GM21529 (cell line): ENCODE measurements around the gene TJAP1.

Experiments
- ATAC-seq: cut with Tn5 transposase; IDR thresholded peaks from one replicate; pipeline ENCODE4 v1.9.1; 2021; ENCODE audit not compliant: unreplicated experiment

Gene TJAP1

GRCh38 chr6:43502666-43503065, 25.3 kb downstream of the TJAP1 start:
- no peak for ATAC-seq

- no peak for ATAC-seq
Measured at GRCh38 chr6:43503443-43503842, 26.1 kb downstream of the TJAP1 start.

DNA sequence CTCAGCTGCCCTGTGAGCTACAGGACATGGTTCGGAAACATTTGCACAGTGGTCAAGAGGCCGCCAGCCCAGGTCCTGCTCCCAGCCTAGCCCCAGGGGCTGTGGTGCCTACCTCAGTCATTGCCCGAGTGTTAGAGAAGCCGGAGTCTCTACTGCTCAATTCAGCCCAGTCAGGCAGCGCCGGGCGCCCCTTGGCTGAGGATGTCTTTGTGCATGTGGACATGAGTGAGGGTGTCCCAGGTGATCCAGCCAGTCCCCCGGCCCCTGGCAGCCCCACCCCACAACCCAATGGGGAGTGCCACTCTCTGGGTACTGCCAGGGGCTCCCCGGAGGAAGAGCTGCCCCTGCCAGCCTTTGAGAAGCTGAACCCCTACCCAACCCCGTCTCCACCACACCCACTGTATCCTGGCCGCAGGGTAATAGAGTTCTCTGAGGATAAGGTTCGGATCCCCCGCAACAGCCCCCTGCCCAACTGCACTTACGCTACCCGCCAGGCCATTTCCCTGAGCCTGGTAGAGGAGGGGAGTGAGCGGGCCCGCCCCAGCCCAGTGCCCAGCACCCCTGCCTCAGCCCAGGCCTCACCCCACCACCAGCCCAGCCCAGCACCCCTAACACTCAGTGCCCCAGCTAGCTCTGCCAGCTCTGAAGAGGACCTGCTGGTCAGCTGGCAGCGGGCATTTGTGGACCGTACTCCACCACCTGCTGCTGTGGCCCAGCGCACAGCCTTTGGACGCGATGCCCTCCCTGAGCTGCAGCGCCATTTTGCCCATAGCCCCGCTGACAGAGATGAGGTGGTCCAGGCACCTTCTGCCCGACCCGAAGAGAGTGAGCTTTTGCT, 27.6 kb downstream of the TJAP1 start:
- no peak for ATAC-seq

- no peak for ATAC-seq
Measured at GRCh38 chr6:43505718-43506117, 28.3 kb downstream of the TJAP1 start.

GRCh38 chr6:43506171-43506570, 28.8 kb downstream of the TJAP1 start:
- ATAC-seq: no peak

- peak; percentile 49 for ATAC-seq
Measured at GRCh38 chr6:43506667-43507471, 29.5 kb downstream of the TJAP1 start.

GRCh38 chr6:43508481-43509141, 31.2 kb downstream of the TJAP1 start:
- no peak for ATAC-seq

- peak; percentile 10 for ATAC-seq
Measured at GRCh38 chr6:43509142-43509983, 32.0 kb downstream of the TJAP1 start.

GRCh38 chr6:43509984-43510826, 32.8 kb downstream of the TJAP1 start, which contains the start of gene LRRC73:
TSS of gene LRRC73 (minus strand) at chr6:43510346. CDS start at chr6:43509785, 561 bp downstream.
- peak; percentile 52 for ATAC-seq

DNA sequence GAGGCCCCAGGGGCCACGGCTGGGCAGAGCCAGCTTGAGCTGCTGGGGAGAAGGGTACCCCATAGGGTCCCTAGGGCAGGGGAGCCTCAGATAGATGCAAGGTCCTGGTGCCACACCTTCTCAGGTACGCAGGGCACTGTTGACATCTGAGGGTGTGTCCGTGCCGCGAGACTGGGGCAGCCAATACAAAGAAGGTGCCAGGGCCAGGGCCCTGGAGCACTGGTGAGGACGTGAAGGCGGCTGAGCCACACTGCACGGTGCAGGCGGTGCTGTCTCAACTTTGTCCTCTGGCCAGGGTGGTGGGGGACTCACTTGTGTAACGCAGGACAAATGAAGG, 33.4 kb downstream of the TJAP1 start:
- ATAC-seq: no peak

GRCh38 chr6:43511824-43512415, 34.5 kb downstream of the TJAP1 start:
- no peak for ATAC-seq

GRCh38 chr6:43515808-43516207, 38.4 kb downstream of the TJAP1 start:
- no peak for ATAC-seq

DNA sequence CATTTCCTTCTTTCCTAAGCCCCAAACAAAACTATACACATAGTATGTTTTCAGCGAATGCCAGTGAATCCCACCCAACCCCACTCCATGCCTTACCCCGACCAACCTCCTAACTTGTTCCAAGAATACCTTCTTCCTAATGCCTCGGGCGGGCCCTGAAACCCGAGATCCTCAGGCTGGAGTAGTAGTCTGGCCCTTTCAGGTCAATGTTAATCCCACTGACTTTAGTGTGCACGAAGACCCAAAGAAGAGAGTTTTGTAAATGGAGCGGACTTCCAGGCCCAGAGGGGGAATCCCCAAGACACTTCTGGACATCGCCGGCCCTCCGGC, 39.0 kb downstream of the TJAP1 start:
- ATAC-seq: peak; percentile 4

DNA sequence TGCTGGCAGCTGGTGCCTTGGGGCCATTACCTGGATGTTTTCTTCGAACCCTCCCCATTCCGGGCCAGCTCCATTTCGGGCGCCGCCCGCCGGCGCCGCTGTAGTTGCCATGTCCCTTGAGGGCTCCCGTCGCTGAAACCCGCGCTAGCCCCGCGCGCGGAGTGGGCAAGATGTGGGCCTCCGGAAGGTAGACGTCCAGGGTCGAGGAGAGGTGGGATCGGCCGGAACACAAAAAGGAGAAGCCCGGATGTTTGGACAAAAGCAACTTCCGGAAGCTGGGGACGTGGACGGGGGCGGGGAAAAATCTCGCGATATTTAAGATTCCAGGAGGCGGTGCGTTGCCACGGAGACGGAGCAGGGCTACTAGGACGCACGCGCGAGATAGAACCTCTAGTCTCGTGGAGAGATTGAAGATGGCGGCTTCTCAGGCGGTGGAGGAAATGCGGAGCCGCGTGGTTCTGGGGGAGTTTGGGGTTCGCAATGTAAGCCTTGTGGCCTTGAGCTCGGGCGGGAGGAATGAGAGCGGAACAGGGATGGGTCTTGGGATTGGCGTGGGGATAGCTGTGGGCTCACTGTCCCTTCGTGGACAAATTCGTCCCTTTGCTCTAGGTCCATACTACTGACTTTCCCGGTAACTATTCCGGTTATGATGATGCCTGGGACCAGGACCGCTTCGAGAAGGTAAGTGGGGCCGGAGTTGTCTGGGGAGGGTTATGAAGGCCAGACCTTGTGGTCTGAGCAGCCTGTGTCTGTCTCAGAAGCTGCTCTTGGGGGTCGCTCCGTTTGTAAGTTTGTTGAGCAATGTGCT, 39.5 kb downstream of the TJAP1 start, which contains the start of the genes POLR1C and YIPF3:
TSS of gene POLR1C (plus strand) at position 393 of the 808 bp plus-strand sequence. CDS start at position 414, 21 bp downstream.
TSS of gene YIPF3 (minus strand) at position 230 of the 808 bp plus-strand sequence. CDS start at position 111, 119 bp downstream.
- ATAC-seq: peak; percentile 84

DNA sequence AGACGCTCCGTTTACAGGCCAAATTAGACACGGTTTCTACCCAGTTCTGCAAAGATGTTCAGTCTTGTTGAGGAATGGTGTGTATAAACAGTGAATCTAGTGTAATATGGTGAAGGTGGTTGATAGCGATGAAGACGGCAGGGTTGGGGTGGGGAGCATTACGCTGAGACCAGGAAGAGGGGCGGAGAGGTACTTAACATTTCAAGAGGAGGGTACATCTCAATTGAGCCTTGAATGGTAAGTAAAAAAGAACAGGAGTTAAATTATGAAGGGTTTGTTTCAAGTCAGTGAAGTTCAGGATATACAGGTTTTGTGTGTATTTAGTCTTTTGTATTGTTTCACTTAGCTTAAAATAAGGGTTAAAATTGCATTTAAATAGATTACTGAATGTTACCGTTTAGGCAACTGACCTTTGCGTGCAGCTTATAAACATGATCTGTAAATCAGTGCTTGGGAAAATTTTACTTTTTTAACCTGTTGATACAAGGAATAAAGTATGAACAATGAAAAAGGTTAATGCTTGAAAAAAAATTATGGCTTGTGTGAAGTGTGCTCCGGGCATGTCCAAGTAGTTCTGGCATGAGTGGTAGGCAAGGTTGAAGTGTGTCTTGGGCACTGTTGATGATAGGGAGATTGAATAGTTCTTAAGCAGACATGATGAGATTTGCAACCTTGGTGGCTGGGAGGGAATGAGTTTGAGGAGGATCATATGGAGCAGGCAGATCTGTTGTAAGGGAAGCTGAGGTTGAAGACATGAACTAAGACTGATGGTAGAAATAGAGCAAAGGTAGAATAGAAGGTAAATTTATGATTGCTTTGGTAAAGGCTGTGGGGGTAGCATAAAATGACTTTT, 40.4 kb downstream of the TJAP1 start:
- no peak for ATAC-seq

DNA sequence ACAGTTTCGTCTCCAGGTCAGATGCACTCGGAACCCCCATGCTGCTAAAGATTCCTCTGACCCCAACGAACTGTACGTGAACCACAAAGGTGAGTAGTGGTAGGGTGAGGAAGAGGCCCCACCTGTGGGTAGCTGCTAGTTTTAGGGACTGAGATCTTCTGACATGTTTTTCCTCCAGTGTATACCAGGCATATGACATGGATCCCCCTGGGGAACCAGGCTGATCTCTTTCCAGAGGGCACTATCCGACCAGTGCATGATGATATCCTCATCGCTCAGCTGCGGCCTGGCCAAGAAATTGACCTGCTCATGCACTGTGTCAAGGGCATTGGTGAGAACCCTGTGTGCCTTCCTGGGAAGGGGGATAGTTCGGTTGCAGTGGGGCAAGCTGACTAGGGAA, 42.7 kb downstream of the TJAP1 start:
- ATAC-seq: no peak

DNA sequence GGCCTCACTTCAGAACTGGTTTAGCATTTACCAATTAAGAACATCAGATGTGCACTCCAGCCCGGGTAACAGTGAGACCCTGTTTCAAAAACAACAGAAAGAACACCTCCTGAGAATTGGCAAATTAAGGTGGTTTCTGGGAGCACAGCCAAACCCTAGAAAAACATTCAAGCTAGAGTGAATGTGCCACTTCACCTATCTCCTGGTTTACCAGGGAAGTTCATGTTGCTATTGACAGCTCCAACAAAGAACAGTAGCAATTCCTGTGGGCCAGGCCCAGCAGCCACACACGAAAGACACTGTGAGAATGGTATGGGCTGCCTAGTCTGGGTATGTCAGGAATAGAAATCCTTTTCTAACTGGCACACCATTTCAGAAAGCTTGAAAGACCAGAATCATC, 44.5 kb downstream of the TJAP1 start:
- ATAC-seq: no peak
